ENCODE measurements around the gene TMEM181.
"Not testable (repeated sequence)": the region's sequence is repeated elsewhere in the genome, so short reads cannot be mapped to it uniquely, and the experiment has no call there.

Gene TMEM181, protein sequence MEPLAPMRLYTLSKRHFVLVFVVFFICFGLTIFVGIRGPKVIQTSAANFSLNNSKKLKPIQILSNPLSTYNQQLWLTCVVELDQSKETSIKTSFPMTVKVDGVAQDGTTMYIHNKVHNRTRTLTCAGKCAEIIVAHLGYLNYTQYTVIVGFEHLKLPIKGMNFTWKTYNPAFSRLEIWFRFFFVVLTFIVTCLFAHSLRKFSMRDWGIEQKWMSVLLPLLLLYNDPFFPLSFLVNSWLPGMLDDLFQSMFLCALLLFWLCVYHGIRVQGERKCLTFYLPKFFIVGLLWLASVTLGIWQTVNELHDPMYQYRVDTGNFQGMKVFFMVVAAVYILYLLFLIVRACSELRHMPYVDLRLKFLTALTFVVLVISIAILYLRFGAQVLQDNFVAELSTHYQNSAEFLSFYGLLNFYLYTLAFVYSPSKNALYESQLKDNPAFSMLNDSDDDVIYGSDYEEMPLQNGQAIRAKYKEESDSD

DNA sequence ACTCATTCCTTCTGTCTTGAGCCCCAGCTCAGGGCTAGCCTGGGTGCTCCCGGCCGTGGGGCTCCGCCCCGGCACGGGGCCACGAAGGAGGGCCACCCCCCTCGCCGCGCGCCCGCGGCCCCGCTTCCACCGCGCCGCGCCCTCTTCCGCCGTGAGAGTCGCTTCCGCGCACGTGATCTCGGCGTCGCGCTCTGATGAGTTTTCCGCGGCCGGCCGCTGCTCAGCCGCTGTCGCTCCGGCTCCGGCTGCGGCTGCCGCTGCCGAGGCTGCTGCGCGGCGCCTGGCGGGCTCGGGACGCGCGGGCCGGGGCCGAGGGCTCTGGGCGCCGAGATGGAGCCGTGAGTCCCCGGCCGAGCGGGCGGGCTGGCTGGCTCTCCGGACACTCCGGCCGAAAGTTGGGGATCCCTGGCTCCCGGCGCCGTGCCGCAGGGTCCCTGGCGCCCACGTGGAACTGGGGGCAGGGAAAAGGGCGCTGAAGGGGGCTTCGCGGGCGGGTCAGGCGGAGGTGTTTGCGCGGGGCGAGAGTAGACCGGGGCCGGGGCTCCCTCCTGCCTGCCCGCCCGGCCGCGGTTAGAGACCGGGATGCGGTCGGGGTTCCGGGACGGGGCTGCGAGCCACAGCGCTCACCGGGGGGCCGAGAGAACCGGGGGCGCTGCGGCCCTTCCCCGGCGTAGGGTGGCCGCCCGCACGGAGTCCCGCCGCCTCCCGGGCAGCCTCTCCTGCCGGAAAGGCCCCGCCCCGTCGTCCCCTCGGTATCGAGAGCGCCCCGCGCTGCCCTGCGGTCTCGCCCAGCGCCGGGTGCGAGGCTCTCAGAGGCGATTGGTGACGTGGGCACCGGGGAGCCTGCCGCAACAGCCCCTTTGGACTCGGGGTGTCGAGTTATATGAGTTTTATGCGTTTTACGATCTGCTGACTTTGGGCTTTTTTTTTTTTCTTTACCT is at the start of gene TMEM181:
TMEM181 (plus strand) TSS at position 197 of the 941 bp plus-strand sequence; CDS start at position 331, 134 bp downstream.
- peak in 13 of 14 donors; percentile 19 to 87 (median 66) for DNase-seq

DNA sequence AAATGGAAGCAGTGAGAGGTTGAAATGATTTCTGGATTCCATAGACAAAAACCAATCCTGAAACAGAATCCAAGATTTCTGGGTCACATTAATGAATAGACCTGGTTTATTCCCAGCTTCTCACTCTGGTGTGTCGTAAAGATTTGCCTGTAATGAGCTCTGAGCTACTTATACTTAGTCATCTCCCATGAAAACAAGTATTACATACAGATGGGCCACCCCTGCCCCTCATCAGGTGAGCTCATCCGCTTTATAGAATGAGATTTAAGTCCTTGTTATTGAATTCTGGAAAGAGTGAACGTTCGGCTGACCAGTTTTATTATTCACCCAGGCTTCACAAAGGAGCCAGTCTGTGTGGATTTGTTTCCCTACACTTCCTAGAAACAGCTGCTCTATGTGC is 47.1 kb upstream of the TMEM181 start:
- no peak for DNase-seq

DNA sequence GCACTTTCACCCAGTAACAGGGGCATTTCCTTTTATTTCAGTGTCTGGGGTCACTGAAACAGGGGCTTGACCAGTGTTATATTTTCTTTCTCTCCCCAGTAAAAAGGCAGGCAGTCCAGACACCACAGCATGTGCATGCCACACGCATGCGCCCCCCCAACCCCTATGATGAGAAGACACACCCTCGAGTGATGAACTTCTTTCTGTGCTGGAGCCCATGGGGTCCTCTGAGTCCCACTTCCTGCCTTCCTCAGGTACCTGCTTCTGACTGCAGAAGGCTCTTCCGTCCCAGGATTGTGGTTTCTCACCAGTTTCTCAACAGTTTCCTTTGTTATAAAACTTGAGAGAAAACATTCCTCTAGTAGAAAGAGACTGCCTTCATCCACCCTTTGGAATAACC is 45.7 kb upstream of the TMEM181 start:
- no peak for DNase-seq

DNA sequence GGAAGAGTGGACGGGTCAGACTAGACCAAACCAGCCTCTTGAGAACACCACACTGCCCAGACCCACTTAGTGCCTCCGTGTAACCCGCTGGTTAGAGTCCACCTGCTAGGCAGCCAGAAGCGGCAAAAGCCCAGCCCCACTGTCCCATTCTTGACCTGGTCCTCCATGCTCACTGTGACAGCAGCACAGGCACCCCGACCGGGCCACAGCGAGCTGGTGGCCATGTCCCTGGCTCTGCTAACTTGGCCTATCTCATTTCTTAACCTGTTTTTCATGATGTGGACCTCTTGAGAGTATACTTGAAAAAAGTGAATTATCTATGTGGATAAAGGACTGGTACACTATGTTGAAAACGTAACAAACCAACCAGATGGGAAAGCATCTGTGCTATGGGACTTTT is 44.9 kb upstream of the TMEM181 start:
- no peak for DNase-seq

DNA sequence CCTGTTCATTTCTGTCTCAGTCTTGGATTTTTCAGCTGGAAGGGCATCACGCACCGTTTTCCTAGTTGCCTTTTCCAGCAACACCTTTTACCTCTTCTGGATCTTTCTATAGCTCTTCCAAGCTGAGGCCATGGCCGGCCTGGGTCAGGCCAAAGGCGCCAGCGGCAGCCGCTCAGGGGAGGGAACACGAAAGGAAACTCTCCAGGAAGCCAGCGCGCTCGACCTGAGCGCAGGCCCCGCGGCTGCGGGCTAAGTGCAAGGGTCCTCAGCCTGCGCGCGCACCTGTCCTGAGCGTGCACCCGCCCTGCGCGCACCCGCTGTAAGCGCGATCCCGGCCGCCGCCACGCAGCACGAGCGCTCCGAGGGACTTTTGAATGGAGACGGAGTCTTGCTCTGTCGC is 43.8 kb upstream of the TMEM181 start:
- no peak for DNase-seq

DNA sequence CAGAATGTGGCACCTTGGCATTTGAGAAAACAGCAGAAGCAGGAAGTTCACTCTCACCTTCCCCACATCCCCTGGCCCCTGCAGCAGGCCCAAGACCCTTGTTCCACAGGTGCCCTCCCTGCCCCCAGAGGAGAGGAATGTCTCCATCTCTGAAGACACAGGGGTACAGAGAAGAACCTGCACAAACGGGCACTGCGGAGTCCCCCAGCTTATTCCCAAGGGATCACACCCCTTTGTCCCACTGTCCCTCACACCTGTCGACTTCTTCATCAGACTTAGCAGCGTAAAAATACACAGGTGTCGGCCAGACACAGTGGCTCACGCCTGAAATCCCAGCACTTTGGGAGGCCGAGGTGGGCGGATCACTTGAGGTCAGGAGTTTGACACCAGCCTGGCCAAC is 42.9 kb upstream of the TMEM181 start:
- DNase-seq = no peak

DNA sequence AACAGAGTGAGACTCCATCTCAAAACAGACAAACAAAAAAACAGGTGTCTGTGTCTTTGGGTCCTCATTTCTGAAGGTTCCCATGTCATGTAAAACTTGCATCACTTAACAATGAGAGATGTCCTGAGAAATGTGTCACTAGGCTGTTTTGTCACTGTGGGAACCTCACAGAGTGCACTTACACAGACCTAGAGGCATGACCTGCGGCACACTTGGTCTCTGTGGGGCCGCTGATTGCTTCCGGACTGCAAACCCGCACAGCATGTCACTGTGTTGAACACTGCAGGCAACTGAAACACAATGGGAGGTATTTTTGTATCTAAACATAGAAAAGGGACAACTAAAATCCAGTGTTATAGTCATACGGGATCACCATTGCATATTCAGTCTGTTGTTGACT is 42.3 kb upstream of the TMEM181 start:
- no peak for DNase-seq

DNA sequence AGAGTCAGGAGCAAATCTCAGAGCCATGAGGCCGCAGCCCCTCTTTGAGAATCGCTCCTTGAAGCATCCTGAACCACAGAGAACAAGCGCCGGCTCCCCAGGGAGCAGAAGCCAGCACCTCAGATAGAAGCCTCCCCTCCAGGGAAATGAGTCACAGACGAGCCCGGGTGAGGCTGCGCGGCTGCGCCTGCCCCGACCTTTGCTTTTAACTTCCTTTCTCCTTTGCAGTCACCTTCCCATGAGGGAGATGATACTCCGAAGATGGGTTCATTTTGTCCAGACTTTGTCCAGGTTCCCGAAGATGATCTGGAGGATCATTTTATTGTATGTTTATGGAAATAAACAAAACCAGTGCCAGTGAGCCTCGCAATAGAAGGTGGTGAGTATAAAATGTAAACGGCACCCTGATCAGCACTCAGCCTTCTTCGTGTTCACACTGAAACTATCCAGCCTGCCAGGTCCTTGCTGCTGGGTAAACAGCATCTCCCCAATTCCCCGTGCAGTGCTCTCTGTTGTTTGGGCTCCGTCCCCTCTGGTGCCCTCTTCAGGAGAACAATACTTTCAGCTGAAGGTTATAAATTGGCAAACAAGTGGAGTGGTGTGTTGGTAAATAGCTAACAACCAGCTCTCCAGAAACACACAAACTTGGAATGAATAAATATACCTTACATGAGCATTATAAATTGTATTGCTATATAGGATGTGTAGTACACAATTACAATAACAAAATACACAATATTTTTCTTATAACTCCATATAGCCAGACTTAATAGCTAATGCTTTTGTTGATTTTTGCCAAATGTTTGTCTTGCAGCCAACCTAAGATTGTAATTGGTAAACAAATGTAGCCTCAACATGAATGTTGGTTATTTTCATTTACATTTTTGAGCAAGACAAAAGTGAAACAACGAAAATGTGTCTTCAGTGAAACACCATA is 41.4 kb upstream of the TMEM181 start:
- DNase-seq = peak in 8 of 14 donors; percentile 12 to 81 (median 26)

DNA sequence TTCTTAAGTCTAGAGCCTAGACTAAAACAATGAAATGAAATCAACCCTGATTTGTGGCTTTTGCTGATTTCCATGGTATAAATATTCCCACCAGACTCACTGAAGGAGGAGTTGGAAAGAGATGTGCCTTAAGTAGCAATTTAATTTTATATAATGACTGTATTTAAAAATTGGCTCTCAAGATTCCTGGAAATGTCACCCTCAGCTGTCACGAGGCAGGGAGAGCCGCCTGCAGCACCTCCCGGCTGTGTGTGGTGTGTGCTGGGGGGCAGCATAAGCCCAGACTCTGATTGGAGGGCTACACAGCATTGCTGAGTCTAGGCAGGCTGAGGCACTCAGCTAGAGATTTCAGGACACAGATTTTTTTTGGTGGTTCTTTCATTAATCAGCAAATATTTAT is 40.6 kb upstream of the TMEM181 start:
- DNase-seq = no peak

DNA sequence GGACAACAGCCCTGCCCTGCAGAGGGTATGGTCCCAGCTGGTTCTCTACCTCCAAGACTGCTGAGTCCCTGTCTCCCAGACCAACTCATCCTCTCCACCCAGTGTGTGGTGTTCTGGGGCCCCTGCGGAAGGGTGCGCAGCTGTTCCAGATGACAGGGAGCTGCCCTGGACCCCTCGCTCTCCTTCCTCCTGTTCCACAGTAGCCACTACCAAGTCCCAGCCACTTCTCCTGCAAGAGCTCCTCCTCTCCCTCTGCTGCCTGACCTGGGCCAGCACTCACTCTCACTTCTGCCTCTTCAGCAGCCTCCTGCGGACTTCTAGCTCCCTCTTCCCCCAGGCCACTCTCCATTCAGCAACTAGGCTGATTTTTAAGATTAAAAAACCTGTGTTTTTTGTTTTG is 40.1 kb upstream of the TMEM181 start:
- no peak for DNase-seq

DNA sequence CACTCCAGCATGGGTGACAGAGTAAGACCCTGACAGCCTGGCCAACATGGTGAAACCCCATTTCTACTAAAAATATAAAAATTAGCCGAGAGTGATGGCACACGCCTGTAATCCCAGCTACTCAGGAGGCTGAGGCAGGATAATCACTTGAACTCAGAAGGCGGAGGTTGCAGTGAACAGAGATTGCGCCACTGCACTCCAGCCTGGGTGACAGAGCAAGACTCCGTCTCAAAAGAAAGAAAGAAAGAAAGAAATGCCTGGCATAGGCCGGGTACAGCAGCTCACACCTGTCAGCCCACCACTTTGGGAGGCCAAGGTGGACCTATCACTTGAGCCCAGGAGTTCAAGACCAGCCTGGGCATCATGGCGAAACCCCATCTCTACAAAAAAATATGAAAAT is 38.9 kb upstream of the TMEM181 start:
- DNase-seq = not testable (repeated sequence)

DNA sequence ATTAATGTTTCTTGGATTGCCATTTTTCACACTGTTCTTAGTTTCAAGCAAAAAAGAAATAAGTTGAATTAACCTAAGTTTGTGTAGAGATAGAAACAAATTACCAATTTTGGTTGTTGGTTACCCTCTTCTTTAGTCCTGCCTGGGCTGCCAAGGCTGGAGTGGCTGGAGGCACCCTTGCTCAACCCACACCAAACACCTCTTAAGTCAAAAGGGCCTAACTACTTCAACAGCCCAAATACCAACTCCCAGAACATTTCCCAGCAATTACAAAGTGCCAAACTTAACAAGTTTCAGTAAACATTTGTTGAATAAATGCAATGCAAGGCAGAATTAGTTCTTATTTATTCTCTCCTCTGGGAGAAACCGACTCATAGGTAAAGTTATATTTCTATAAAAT is 38.1 kb upstream of the TMEM181 start:
- DNase-seq = no peak

DNA sequence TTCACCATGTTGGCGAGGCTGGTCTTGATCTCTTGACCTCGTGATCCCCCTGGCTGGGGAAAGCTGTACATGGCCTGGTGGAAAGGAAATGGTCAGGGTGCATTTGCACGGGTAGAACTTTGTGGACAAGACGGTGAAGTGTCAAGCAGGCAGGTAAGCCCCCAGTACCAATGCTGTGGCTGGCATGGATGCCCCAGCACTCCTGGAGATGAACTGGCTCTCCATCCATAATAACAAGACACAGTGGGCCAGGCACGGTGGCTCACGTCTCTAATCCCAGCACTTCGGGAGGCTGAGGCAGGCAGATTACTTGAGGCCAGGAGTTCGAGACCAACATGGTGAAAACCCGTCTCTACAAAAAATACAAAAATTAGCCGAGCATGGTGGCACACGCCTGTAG is 37.3 kb upstream of the TMEM181 start:
- DNase-seq = no peak

DNA sequence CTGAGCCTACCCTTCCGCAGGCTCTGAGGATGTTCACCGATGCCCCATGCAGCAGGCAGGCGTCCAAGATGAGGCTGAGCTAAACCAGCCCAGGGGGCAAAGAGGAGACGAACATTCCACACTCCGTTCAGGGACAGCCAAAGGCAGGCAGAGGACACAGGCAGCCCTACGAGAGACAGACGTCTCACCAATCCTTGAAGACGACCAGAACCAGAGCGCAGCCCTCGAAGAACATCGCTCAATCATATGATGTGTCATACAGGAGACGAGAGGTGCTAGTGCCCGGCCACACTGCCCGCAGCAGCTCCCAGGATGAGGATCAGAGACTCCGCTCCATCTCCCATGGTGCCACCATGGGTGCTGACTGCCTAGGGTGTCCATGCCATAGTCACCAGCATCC is 35.6 kb upstream of the TMEM181 start:
- DNase-seq = no peak

DNA sequence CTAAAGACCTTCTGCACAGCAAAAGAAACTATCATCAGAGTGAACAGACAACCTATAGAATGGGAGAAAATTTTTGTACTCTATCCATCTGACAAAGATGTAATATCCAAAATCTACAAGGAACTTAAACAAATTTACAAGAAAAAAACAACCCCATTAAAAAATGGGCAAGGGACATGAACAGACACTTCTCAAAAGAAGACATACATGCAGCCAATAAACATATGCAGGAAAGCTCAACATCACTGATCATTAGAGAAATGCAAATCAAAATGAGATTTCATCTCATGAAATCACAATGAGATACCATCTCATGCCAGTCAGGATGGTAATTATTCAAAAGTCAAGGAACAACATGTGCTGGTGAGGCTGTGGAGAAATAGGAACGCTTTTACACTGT is 32.0 kb upstream of the TMEM181 start:
- DNase-seq = not testable (repeated sequence)

DNA sequence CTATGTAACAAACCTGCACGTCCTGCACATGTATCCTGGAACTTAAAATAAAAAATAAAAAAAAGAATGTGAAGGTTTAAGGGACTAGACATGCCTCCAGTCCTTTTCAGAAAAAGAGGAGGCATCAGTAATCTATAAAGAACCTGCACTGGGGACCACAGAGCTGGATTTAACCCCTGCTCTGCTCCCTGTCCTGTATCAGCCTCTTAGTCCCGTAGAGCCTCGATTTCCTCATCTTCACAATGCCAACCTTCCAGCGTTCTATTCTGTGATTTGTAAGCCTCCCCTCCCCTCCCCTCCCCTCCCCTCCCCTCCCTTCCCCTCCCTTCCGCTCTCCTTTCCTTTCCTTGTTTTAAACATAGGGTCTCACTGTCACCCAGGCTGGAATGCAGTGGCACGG is 31.1 kb upstream of the TMEM181 start:
- DNase-seq = no peak

DNA sequence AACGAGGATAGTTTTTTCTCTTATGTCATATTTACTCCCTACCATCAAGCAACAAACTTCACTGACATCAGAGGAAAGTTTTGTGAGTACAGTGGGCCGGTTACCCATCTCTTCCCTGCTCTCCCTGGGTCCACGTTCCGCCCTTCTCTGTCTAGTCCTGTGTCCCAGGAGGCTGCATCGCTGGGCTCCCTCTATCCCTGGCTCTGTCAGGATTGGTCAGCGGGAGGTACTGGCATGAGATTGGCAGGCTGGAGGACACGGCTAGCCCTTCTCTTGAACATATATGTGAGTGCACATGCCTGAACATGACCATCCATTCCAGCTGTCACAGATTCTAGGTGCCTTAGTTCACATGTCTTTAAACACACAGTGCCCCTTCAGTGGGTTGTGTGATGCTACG is 30.3 kb upstream of the TMEM181 start:
- no peak for DNase-seq

DNA sequence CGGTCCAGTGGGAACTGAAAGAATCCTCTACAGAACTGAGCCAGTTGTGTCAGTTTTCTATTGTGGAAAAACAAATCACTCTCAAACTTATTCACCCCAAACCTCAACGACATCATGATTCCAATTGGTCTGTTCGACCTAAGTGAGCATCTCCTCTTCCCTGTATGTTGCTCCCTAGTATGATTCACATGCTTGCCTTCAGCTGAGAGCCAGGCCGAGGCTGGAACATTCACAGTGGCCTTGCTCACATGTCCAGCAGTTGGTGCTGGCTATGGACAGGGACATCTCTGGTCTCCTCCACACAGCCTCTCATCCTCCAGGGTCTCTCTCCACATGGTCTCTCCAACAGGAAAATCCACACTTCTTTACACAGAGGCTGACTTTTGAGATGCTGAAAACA is 28.3 kb upstream of the TMEM181 start:
- DNase-seq = no peak

DNA sequence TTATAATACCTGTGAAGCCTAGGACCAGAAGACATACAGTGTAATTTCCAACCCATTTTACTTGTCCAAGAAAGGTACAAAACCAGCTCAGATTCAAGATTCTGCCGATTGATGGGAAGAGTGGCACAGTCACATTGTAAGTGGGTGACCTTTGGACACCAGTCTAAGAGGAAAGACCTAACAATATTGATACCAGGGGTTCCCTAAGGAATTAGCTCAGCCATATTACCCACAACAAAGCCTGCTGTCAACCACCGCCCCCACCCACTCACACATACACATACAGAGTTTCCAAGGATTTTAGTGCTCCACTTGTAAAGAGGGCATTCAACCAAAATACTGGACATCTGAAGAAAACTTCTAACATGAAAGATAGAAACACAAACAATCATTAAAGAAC is 27.9 kb upstream of the TMEM181 start:
- no peak for DNase-seq

DNA sequence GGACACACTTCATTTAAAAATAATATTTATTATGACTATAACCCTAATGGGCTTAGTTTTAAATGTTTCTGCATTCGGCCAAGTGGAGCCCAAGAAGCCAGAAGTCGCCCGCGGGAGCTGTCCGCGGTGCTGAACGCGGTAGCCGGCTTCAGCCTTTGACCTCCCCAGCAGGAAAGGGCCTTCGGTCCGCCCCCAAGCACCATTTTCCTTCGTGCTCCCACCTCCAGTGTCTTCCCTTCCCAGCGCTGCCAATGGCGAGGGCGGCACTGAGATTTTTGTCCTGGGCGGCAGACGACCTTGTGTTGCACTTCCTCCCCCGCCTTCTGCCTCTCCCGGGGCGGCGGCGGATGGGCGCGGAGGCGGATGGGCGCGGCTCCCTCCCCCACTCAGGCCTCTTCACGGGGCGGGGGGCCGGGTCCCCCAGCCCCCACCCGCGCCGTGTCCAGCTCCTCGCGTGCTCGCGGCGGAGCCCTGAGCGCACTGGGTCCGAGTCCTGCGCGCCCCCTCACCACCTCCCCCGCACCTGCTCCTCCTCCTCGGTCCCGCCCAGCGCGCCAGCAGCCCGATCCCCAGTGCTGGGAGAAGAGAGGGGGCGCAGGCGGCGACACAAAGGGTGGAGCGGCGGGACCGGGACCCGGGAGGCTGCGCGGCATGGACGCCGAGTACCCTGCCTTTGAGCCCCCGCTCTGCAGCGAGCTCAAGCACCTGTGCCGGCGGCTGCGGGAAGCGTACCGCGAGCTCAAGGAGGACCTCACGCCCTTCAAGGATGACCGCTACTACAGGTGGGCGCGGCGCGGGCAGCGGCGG is 23.6 kb upstream of the TMEM181 start:
- peak in 4 of 14 donors; percentile 4 to 51 (median 18) for DNase-seq

Measured in C1 segment of cervical spinal cord (tissue), 14 donors.